HepG2 (cell line): ENCODE data around the gene VSTM4. TPM values are rescaled to one million over a fixed set of nuclear protein-coding genes. Genes with fewer than 3 reads are reported as not detected.

Experiments used
- ATAC-seq: fragments of 200-7000 bp; cut with Tn5 transposase; 3 replicates; pipeline ENCODE4 v1.9.1; 2020; ENCODE audit warnings: mild to moderate bottlenecking, moderate library complexity
- BruUV-seq: library from RNA; stranded (reverse); fragments of 400-500 nt; replicated peaks from 2 replicates; lab custom pipeline; 2021; lab: Mats Ljungman, UMichigan
- CTCF ChIA-PET: fragments of 300-600 bp; formaldehyde crosslinking; extraction: SDS; loops from one replicate; lab custom pipeline; 2021; ENCODE audit warnings: low total read pairs, inconsistent platforms, low intra/inter-chr PET ratio; lab: Yijun Ruan, JAX
- POLR2A ChIA-PET: fragments of 350-600 bp; sonication (Branson Sonifier 250); formaldehyde crosslinking; loops from one replicate; lab custom pipeline; 2020; ENCODE audit warnings: antibody characterized with exemption, inconsistent platforms; lab: Yijun Ruan, JAX
- DNase-seq: peaks from one replicate; pipeline ENCODE4 v3.0.0-alpha.2; 2015; ENCODE audit warnings: low spot score
- FAIRE-seq: peaks from 3 replicates; lab custom pipeline; 2011; peaks lifted over from hg19 to GRCh38; lab: Jason Lieb, UNC
- H2AFZ ChIP-seq: one replicate; pipeline ENCODE4 v1.6.1; 2011; ENCODE audit warnings: low read length, inconsistent platforms
- H3K27ac ChIP-seq: fragments of 300-600 bp; 3 replicates; pipeline ENCODE4 v1.8.0; 2011; ENCODE audit warnings: mixed run types, mild to moderate bottlenecking, mixed read lengths, low read length, inconsistent platforms; ENCODE audit not compliant: insufficient read depth; ENCODE audit errors: extremely low read length
- H3K27me3 ChIP-seq, 2 experiments: fragments of 200-600 bp in 1 of 2; 2 replicates in 1 of 2; 3 replicates in 1 of 2; pipeline versions ENCODE4 v1.6.0 to v1.8.0; 2011; ENCODE audit warnings: low read length in 2 of 2, mild to moderate bottlenecking in 2 of 2, moderate library complexity in 2 of 2, inconsistent platforms in 1 of 2; ENCODE audit not compliant: insufficient read depth in 2 of 2, control insufficient read depth in 1 of 2
- H3K36me3 ChIP-seq, 2 experiments: fragments of 200-600 bp in 1 of 2; replicated peaks in 1 of 2; 2 replicates in 1 of 2; 3 replicates in 1 of 2; pipeline versions ENCODE4 v1.5.1 to v1.8.0; 2011; ENCODE audit warnings: low read length in 2 of 2, inconsistent platforms in 1 of 2; ENCODE audit not compliant: insufficient read depth in 2 of 2, control insufficient read depth in 1 of 2
- H3K4me1 ChIP-seq: 2 replicates; pipeline ENCODE4 v1.5.1; 2012; ENCODE audit warnings: low read length, inconsistent platforms; ENCODE audit not compliant: insufficient read depth
- H3K4me2 ChIP-seq: 2 replicates; pipeline ENCODE4 v1.6.0; 2011; ENCODE audit warnings: low read depth, low read length, inconsistent platforms
- H3K4me3 ChIP-seq, 3 experiments: fragments of 200-600 bp in 1 of 3; sonication (generic), shearing (Covaris generic) in 1 of 3; replicated peaks in 1 of 3; 2 replicates each; pipeline ENCODE4 v1.5.1; 2011 to 2016; ENCODE audit warnings: low read length in 3 of 3, inconsistent platforms in 2 of 3, low read depth in 2 of 3, mild to moderate bottlenecking in 2 of 3, control low read depth in 1 of 3, mixed read lengths in 1 of 3; ENCODE audit not compliant: insufficient read depth in 1 of 3
- H3K79me2 ChIP-seq: one replicate; pipeline ENCODE4 v1.6.1; 2011; ENCODE audit warnings: low read length, inconsistent platforms; ENCODE audit not compliant: insufficient read depth
- H3K9ac ChIP-seq: 2 replicates; pipeline ENCODE4 v1.6.0; 2011; ENCODE audit warnings: mild to moderate bottlenecking, low read depth, low read length, inconsistent platforms; ENCODE audit not compliant: insufficient read depth
- H3K9me3 ChIP-seq: 2 replicates; pipeline ENCODE4 v1.5.1; 2012; ENCODE audit warnings: mild to moderate bottlenecking, low read length
- H4K20me1 ChIP-seq: 2 replicates; pipeline ENCODE4 v1.6.0; 2011; ENCODE audit warnings: inconsistent platforms, mild to moderate bottlenecking, low read length, moderate library complexity; ENCODE audit not compliant: insufficient read depth
- CENPX ChIP-seq: sonication (generic); formaldehyde crosslinking; IDR thresholded peaks from 2 replicates; pipeline ENCODE4 v1.9.0; 2021; ENCODE audit warnings: mild to moderate bottlenecking, missing genetic modification reagents, moderate library complexity
- KDM5A ChIP-seq: fragments of 200-600 bp; sonication (generic); IDR thresholded peaks from 2 replicates; pipeline ENCODE4 v1.7.0; 2018; ENCODE audit warnings: antibody characterized with exemption, mild to moderate bottlenecking, low read length, borderline replicate concordance
- WIZ ChIP-seq: sonication (generic); formaldehyde crosslinking; IDR thresholded peaks from 2 replicates; pipeline ENCODE4 v1.5.1; 2020; ENCODE audit warnings: mild to moderate bottlenecking, missing genetic modification reagents
- ZBTB42 ChIP-seq: sonication (generic); formaldehyde crosslinking; IDR thresholded peaks from 2 replicates; pipeline ENCODE4 v1.5.0; 2020; ENCODE audit warnings: mild to moderate bottlenecking, missing genetic modification reagents
- ZNF496 ChIP-seq: sonication (generic); formaldehyde crosslinking; IDR thresholded peaks from 2 replicates; pipeline ENCODE4 v1.8.1; 2023; ENCODE audit warnings: mild to moderate bottlenecking, moderate library complexity, missing genetic modification reagents; ENCODE audit not compliant: insufficient replicate concordance
- ZNF550 ChIP-seq: sonication (generic); formaldehyde crosslinking; IDR thresholded peaks from 2 replicates; pipeline ENCODE4 v1.4.0; 2020; ENCODE audit warnings: mild to moderate bottlenecking, missing genetic modification reagents, borderline replicate concordance
- ZNF552 ChIP-seq: sonication (generic); formaldehyde crosslinking; IDR thresholded peaks from 2 replicates; pipeline ENCODE4 v1.9.0; 2022; ENCODE audit warnings: missing genetic modification reagents, mild to moderate bottlenecking, borderline replicate concordance
- WGBS: methylation state at CpG from one replicate; pipeline ENCODE4 v1.1.6; 2017; ENCODE audit warnings: low lambda C conversion rate; 5-methylcytosine and 5-hydroxymethylcytosine counted together
- in situ Hi-C: cut with HindIII; loops from 2 replicates; pipeline ENCODE4 v1.10.0; 2017; ENCODE audit warnings: low pct_unique_long_range_greater_than_20kb; ENCODE audit not compliant: extremely low pct_ligation_motif_present
- intact Hi-C: fragments of 100-400 bp; cut with micrococcal nuclease; formaldehyde crosslinking; loops from one replicate; pipeline ENCODE4 v1.10.0; 2022; ENCODE audit not compliant: unreplicated experiment
- polyA plus RNA-seq, 8 experiments: library from polyadenylated mRNA; depleted of rRNA in 3 of 8; stranded (reverse) in 7 of 8; unstranded in 1 of 8; fragments of >200 nt; fragmentation: Illumina TruSeq in 4 of 8; extraction: Trizol in 4 of 8; gene quantifications; 2 replicates each; pipeline versions ENCODE4 v1.2.1 to v1.2.3, GENCODE V29; 2011 to 2016; ENCODE audit warnings: low read depth in 4 of 8, missing spikeins in 1 of 8, mixed read lengths in 1 of 8; ENCODE audit not compliant: insufficient read depth in 1 of 8
- total RNA-seq, 5 experiments: library from RNA; depleted of rRNA; stranded (reverse); fragments of >200 nt; fragmentation: Illumina TruSeq; extraction: Trizol; gene quantifications; 2 replicates each; pipeline ENCODE4 v1.2.3, GENCODE V29; 2016; ENCODE audit warnings: low read depth in 1 of 5
- TF ChIP-seq, protein P1 (sequence below): sonication (generic); formaldehyde crosslinking; conservative IDR thresholded peaks from 2 replicates; pipeline ENCODE4 v1.8.0; 2022; ENCODE audit warnings: mild to moderate bottlenecking, moderate library complexity, missing genetic modification reagents

Gene VSTM4
- total and polyA plus RNA-seq, 2 of the 13 experiments (the other 11 are each of a cell fraction or from before 2014, with no cell fraction given), result not detected

DNA sequence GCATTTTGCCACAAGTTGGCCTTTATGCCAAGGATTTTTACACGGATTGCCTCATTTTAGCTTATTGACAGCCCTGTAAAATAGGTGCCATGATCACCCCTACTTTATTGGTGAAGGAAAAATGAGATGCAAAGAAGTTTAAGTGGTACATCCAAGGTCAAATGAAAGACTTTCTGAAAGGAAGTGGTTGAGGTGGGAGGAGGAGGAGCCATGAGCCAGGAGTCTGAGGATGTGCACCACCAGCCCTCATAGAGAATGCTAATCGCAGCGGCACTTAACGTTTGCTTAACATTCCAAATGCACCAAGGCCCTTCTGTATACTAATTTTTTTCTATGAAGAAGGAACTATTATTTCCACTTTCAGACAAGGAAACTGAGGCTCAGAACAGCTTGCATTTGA, 144.7 kb downstream of the VSTM4 start:
- no peaks in the 10 kb centered on the region for H3K79me2 ChIP-seq
- POLR2A ChIA-PET, result no interaction called here
- no peak overlapping the region for H3K4me2 ChIP-seq
- CTCF ChIA-PET, result no interaction called here
- no peaks in the 10 kb centered on the region for H3K9me3 ChIP-seq
- TF ChIP-seq ZNF550 (CRISPR knock-in tag) (no peak), ZBTB42 (CRISPR knock-in tag) (no peak), CENPX (CRISPR knock-in tag) (no peak), ZNF552 (CRISPR knock-in tag) (no peak), WIZ (CRISPR knock-in tag) (no peak), KDM5A (no peak), ZNF496 (CRISPR knock-in tag) (no peak)
- TF ChIP-seq, protein P1, sequence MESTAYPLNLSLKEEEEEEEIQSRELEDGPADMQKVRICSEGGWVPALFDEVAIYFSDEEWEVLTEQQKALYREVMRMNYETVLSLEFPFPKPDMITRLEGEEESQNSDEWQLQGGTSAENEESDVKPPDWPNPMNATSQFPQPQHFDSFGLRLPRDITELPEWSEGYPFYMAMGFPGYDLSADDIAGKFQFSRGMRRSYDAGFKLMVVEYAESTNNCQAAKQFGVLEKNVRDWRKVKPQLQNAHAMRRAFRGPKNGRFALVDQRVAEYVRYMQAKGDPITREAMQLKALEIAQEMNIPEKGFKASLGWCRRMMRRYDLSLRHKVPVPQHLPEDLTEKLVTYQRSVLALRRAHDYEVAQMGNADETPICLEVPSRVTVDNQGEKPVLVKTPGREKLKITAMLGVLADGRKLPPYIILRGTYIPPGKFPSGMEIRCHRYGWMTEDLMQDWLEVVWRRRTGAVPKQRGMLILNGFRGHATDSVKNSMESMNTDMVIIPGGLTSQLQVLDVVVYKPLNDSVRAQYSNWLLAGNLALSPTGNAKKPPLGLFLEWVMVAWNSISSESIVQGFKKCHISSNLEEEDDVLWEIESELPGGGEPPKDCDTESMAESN (CRISPR knock-in tag), result no peak
- TF ChIP-seq, all 625 proteins: peak for 0
- H2AFZ ChIP-seq, result no peak overlapping the region
- H3K4me1 ChIP-seq, result no peaks in the 10 kb centered on the region
- 0 out of 2 replicates have a peak, but pooled peaks cover 2% of the 10 kb centered on the region for H4K20me1 ChIP-seq
- ATAC-seq (no peak), DNase-seq (no peak), FAIRE-seq (no peak)
- H3K27ac ChIP-seq, result no peak overlapping the region
- in situ Hi-C loops (loop anchor here (10.0 kb wide), 2 partner anchors 394 to 544 kb away; no protein-coding TSS in a partner anchor), intact Hi-C loops (no loop called here)
- H3K9ac ChIP-seq, result no peak overlapping the region
- no TSS peak for BruUV-seq
- no peaks in the 10 kb centered on the region for H3K36me3 ChIP-seq
- WGBS, result 35% methylated on average over 4 of the region's 4 CpGs
- no peak overlapping the region for H3K4me3 ChIP-seq
- H3K27me3 ChIP-seq, result no peaks in the 10 kb centered on the region
